Measurements from ENCODE around the gene TMEM52.
"Not testable (repeated sequence)": the region's sequence is repeated elsewhere in the genome, so short reads cannot be mapped to it uniquely, and the experiment has no call there.

TMEM52 gene

DNA sequence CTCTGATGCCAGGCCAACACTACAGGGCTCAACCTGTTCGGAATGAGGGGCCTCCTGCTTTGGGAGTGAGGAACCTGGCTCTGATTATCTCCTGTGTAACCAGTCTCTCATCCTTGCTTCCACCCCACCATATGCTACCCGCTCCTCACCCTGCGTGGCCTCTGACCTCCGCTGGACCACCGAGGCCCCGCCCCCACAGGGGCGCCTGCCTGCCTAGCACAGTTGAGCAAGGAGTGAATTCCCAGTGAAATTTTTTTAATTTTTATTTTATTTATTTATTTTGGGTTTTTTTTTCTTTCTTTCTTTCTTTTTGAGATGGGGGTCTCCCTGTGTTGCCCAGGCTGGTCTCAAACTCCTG, 26.3 kb downstream of the TMEM52 start:
- DNase-seq = no peak

DNA sequence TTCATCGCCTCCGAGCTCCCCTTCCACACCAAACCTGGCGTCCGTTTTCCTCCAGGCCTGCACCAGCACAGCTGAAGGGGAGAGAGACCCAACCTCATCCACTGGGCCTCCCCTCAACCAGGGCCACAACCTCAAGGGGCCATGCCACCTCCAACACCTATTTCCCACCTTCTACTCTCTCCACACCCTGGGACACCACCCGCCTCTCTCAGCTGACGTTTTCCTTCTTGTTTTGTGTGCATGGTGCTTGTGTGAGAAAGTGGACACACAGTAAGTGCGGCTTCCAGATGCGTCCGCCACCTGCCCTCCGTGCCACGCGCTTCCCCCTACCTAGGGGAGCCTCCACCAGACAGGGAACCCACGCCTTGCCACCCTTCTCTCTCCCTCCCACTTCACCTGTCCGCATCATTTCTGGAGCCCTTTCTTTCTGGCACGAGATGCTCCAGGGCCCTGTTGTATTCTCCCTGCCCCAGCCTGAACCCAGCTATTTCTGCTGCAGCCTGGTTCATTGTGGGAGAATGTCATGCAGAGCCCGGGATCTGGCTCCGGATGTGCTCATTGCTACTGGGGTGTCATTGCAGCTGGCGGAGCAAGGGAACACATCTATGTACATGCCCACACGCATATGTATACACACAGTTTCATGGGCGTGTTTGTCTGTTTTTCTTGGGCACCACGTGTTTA, 26.9 kb downstream of the TMEM52 start:
- no peak for DNase-seq

DNA sequence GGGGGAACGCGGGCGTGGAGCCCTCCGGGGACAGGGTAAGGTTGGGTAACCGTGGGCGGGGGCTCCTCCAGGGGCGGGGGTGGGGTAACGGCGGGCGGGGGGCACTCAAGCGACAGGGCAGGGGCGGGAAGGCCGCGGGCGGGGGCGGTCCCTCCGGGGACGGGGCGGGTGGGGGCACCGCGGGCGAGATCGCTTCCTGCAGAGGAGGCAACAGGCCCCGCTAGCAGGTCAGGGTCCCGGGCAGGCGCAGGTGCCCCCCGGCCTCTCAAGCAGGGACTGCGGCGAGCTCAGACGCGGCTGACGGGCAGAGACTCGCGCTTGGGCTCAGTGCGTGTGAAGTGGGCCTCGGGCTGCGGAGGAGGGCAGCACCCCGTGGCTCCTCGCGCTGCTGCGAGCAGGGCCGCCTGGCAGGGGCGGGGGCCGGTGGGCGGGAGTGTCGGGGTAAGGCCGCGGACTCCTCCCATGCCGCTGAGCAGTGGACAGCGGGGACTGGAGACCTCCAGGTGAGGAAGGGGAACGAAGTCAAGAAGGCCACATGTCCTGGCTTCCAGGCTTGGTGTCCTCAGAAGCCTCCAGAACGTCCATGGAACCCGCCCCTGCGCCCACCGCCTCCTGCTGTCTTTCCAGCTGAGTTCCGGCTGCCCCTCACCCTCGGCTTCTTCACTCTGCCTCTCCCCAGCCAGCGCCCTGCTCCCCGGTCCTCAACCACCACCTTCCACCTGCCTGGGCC, 27.6 kb downstream of the TMEM52 start:
- peak in 1 of 2 experiments; percentile 73 for DNase-seq

DNA sequence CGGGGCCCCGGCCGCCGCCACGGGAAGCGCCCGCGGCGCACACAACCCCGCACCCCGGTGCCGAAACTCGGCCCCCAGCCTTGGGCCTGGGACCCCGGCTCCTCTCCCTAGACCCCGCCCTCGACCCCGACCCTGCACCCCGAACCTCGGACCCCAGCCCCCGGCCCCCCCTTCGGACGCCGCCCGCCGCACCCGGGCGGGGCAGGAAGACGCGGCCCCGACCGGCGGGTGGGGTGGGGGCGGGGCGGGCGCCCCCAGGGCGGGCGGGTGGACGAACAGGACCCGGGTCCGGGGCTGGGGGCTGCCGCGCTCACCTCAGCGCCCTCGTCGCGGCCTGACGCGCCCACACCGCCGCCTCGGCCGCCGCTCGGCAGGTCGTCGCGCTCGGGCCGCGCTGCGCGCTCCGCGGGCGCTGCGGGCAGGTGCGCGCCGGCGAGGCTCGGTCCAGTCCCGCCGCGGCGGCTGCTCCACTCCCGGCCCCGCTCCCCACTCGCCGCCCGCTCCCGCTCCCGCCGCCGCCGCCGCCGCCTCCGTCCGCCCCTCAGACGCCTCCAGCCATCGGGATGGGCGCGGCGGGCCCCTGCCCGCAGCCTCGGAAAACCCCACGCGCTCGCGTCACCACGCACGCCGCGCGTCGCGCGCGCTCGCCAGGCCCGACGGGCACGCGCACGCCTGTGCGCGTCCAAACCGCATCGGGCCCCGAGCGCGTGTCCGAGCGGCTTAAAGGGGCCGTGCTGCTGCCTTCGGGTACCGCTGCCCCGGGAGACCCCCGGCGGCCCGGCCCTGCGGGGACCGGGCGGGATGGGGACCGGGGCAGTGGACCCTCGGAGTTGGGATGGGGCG, 28.4 kb downstream of the TMEM52 start, which contains the start of gene GNB1:
GNB1 (minus strand) TSS at position 582 of the 843 bp plus-strand sequence. CDS start 65,634 bp downstream, outside the sequence.
- peak; percentile 80 to 94 for DNase-seq

DNA sequence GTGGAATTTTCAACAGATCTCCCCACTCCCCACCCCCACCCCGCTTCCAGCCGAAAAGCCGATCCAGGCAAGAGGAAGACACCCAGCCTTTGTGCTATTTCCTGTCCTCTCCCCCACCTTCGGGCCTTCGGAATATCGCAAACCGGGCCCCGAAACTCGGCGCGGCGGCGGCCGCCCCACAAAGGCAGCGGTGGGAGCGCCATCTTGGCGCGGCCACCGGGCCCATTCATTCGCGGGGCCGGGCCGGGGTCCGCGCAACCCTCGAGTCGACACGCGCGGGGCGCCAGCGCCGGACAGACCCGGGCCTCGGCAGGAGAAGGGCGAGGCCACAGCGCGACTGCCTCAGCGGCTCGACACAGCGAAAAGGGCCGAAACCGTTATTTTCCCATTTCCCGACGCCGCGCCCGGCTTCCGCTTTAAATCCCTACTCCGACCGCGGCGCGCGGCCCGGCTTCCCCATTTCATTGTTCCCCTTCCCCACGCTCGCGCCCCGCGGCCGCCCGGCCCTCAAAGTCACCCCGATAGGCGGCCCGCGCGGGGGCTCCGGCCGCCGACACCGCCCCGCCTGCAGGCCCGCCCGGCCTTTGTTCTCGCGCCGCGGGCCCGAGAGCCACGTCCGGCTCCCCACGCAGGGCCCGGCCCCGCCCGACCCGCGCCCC, 29.1 kb downstream of the TMEM52 start:
- no peak for DNase-seq

DNA sequence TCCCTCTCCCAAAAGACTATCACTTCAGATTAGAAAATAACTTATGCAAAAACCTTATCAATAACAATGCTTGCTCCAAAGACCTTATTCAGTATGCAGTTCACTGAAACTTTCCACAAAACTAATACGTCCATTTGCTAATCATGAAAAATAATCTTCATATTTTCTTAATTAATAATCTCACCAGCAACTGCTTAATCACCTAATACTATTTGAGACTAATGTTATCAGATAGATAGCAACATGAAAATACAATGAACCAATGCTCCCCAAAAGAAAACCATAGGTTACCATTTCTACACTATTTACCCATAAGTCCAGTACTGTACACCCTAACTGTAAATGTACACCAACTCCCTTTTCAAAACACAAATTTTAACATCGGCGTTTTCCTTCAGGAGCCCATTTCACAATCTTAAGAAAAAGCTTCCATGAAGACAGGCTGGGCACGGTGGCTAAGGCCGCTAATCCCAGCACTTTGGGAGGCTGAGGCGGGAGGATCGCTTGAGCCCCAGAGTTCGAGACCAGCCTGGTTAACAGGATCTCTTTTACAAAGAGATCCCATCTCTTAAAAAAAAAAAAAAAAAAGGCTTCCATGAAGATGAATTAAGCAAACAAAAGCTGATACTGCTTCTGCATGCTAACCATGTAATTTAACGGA, 29.9 kb downstream of the TMEM52 start:
- DNase-seq = no peak

DNA sequence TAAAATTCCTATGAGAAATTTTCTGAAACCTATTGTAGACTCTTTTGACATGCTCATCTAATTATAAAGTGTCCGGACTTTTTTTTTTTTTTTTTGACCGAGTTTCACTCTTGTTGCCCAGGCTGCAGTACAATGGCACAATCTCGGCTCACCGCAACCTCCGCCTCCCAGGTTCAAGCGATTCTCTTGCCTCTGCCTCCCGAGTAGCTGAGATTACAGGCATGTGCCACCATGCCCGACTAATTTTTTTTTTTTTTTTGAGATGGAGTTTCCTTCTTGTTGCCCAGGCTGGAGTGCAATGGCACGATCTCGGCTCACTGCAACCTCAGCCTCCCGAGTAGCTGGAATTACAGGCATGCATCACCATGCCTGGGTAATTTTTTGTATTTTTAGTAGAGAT, 35.2 kb downstream of the TMEM52 start:
- DNase-seq = not testable (repeated sequence)

DNA sequence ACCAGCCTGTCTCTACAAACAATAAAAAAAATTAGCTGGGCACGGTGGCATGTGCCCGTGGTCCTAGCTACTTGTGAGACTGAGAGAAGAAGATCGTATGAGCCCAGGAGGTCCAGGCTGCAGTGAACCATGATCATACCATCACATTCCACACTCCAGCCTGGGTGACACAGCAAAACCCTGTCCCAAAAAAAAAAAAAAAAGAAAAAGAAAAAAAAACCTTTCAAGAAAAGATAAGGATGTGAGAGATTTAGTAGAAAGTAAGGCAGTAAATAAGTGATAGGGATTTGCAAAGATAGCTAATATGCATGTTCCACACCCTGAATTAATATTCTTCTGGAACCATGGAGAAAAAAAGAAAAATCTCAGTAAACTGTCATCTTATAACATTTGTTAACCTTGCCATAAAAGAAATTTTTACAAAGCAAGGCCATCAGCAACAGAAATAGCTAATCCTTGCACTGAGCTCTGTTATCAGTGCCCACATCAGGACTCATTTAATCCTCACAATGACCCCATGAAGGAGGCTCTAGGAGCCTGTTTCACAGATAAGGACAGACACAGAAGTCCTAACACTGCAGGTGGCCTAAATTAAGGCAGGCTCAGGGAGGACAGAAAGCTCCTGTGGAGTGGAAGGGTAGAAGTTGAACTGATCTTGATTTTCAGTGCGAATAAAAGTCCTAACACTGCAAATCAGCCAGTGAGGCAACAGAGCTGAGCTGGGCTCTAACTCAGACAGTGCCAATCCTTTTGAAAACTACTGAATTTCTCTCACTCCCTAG, 35.8 kb downstream of the TMEM52 start:
- no peak for DNase-seq

DNA sequence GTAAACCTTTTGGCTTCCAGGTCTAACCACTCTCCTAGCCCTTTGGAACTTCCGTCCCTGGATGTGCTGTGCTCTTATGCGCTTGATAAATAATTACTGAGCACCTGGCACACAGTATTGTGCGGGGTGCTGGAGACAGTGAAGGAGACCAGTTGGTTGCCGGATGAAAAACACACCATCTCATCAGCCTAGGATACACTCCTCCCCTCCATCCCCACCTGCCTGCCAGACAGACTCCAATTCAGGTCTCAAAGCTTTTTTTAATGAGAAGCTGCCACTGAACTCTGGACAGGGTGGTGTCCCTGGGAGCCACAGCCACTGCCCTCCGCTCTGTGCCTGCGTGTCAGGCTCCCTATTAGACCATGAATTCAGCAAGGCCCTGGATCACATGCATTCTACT, 37.4 kb downstream of the TMEM52 start:
- no peak for DNase-seq

DNA sequence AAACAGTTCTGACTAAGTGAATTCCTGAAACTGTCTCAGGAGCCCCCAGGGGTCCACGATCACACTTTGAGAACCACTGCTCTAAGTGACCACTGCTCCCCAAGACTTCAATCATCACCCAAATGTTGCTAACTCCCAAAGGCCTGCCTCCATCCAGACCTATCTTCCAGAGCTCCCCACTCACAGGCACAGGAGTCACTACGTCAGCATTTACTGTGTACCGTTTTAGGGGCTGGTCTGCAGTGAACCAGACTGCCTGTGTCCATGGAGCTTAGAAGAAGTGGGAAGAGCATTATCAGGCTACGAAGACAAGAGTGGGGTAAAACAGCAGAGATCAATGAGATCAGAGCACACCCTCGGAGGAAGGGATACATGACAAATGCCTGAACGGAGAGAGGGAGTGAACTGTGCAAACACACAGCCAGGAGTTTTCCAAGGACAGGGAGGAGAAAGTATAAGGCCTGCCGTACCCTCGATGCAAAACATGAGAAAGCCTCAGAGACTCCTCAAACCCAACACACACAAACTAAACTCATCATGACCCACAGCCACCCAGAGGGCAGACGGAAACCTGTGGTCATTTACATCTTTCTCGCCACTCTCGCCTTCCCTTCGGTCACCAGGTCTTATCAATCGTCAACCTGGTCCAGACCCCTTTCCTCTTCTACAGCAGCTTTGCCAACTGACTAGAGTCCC, 38.3 kb downstream of the TMEM52 start:
- DNase-seq = no peak

DNA sequence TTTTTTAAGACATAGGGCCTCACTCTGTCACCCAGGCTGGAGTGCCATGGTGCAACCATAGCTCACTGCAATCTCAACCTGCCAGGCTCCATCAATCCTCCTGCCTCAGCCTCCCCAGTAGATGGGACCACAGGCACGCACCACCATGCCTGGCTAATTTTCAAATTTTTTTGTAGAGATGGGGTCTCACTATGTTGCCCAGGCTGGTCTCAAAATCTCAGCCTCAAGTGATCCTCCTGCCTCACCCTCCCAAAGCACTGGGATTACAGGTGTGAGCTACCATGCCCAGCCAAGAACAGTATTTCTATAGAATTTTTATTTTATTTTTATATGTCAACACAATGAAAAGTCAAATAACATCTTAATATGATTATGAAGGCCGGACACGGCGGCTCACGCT, 39.1 kb downstream of the TMEM52 start:
- DNase-seq = no peak

DNA sequence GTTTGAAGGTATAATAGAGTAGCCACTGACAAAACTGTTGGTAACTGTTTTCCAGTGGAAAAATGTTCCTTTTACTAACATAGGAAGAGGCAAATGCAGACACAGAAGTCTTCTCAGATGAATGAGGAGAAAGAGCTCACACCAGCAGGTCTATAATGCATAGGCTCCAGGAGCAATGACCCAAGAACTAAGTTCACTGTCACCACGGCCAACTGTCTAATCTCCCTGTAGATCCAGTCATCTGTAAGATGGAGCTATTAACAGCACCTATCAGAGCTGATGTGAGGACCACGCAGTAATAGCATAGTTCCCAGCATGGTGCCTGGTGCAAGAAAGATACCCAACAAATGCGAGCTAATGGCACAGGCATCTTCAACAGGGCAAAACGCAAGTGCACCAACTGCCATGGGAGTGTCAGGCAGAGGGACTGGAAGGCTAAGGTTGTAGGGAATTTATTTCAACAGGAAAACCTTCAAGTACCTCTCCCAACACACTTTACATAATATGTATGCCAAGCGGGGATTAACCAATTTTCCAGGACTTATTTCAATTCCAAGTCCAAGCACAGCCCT, 41.1 kb downstream of the TMEM52 start:
- DNase-seq = no peak

DNA sequence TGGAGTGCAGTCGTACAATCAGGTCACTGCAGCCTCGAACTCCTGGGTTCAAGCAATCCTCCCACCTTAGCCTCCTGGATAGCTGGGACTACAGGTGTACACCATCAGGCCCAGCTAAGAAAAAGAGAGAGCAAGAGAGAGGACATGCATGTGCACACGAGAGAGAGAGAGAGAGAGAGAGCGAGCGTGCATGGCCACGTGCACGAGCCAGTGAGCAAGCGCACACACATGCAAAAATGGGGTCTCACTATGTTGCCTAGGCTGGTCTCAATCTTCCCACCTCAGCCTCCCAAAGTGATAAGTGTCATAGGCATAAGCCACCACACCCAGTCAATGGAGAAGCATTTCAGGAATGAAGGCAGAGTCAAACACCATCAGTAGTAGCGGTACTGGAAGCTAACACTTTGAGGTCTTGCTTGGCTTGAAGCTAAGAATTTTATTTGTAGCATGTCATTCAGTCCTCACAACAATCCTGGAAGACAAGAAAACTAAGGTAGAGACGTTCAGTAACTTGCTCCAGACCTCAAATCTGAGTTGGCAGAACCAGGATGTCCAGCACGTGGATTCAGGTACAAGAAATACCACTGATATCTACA, 42.6 kb downstream of the TMEM52 start:
- no peak for DNase-seq

DNA sequence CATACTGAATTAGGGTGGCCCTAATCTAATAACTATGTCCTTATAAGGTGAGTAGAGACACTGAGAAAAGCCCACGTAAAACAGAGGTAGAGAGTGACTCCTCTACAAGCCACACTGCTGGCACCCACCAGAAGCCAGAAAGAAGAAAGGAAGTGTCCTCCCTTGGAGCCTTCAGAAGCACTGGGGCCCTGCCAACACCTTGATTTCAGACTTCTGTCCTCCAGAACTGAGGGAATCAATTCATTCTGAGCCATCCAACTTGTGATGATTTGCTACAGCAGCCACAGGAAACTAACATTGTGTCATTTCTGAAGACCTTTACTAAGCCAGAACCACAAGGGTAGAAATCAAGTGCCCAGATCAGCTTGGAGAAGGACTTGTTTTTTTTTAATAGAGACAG, 43.1 kb downstream of the TMEM52 start:
- DNase-seq = no peak

DNA sequence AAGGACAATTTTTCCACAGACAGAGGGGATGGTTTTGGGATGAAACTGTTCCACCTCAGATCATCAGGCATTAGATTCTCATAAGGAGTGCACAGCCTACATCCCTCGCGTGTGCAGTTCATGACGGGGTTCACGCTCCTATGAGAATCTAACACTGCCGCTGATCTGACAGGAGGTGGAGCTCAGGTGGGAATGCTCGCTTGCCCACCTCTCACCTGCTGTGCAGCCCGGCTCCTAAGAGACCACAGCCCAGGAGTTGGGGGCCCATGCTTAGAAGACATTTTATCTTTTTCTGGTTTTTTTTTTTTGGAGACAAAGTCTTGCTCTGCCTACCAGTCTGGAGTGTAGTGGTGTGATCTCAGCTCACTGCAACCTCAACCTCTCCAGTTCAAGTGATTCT, 44.2 kb downstream of the TMEM52 start:
- no peak for DNase-seq

DNA sequence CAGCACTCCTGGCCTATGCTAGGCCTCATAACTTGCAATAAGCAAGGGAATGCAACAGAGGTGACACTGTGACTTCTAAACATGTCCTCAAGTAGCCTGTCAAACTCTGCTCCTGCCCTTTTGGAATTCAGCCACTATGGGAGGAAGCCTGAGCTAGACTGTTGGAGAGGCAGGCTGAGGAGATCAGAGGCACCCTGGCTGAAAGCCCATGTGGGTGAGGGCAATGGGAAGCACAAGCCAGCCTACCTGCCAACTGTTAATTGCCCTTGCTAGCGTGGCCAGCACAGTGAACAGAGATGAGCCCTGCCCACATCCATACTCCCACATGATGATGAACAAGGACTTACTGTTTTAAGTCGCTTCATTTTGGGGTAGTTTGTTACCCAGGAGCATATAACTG, 45.9 kb downstream of the TMEM52 start:
- DNase-seq = no peak

DNA sequence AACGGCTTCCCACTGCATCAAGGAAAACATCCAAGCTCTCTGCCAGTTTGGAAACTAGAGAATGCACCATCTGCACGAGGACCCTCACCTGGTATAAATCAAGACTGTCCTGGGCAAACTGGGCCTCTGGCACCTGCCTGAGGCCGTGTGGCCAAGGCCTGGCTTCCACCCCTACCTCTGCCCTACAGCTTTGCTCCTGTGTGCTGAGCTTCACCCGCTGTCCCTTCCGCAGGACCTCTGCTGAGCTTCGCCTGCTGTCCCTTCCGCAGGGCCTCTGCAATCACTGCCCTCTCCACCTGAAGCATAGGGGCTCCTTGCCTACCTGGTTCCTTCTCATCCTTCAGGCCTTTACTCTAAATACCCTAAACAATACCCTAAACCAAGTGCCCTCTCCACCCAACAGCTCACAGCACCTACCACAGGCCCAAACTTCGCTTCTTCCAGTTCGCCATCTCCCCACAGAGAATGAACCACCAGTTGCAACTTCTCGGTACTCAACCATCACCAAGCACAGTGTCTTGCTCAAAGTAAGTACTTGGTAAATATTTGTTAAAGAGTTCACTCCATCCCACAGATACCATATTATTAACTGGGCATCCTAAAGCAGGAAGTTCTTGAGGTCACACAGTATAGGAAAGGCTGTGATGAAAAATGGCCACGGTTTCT, 46.6 kb downstream of the TMEM52 start:
- no peak for DNase-seq

DNA sequence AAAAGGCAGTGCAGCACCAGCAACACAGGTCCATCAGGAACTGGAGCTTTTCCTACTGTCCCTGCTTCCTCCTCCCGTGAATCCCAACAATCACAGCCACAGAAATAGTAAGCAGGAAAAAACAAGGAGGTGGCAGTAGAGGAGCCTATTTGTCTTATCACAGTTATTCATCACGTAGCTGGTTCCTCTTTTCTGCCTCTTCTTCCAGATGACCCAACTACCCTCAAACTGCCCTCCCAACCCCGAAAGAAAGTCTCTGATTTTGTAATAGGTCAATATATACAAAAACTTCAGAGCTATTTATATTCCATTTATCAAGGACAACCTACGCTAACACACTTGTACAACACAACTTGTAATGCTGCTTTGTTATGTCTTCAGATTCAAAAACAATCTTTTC, 49.6 kb downstream of the TMEM52 start:
- DNase-seq = no peak

All from NCI-H1930 (cell line).